HG03460 (cell line): Measurements from ENCODE around the gene BRIP1.
"Not testable (repeated sequence)": the region's sequence is repeated elsewhere in the genome, so short reads cannot be mapped to it uniquely, and the experiment has no call there.

Experiments
- ATAC-seq: cut with Tn5 transposase; IDR thresholded peaks from one replicate; pipeline ENCODE4 v1.9.1; 2021; ENCODE audit not compliant: unreplicated experiment

Gene BRIP1

DNA sequence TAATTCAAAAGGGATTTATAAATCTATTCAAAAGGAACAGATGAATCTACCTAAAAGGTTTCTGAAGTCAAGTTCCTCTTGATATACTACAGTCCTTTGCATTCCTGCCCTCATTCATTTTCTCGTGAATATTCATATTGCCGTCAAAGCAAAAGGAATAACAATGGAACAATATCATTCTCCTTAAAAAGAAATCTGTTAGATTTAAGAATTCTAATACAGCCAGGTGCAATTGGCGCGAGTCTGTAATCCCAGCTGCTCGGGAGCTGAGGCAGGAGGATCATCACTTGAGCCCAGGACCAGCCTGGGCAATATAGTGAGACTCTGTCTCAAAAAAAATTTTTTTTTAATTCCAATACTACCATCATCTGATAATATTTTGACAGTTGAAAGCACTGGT is 130.3 kb downstream of the BRIP1 start:
- ATAC-seq = no peak

DNA sequence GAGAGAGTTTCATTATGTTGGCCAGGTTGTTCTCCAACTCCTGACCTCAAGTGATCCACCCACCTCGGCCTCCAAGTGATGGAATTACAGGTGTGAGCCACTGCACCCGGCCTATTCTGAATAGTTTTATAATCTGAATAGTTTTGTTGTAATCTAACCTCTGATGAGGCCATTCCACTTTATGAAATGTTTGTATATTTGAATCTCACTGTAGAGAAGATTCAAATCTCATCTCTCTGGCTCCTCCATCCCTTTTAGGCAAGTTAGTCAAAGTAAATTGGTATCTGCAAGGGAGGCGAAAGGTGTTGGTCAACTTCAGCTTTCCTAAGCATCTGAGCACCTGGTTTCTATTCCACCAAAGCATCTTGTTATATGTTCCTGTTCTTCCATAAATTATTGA is 131.2 kb downstream of the BRIP1 start:
- no peak for ATAC-seq

DNA sequence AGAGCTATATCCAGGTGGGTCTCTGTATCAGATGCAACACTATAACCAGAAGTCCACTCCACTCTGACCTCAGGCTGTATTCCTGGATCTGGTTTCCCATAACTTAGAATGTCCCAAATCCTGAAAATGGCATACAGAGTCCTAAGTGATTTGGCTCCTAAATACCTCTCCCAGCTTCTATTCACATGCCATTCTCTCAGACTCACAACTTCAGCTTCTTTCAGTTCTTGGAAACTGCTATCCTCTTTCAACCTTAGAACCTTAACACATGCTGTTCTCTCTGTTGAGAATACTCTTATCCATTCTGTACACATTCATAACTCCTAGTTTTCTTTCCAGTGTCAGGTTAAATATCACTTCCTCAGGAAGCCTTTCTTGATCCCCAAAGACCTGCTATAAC is 132.0 kb downstream of the BRIP1 start:
- no peak for ATAC-seq

DNA sequence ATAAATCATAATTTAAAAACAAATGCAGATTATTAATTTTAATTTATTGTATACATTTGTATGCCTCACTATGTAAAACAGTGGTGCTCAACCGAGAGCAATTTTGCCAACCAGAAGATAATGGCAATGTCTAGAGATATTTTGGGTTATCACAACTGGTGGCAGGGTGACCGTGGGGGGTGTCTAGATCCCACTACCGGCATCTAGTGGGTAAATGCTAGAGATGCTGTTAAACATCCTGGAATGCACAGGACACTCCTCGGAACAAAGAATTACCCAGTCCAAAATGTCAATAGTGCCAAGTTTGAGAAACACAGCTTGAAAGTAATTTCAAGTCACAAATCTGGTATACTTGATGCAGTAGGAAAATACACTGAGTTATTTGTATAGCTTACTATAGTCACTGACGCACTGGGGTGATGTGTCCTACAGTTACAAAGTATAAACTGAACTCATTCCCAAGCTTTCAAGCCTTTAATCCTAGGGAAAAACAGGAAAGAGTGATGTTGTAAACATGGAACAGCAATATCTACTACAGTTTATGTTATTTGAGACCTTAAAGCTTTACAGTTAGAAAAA is 133.5 kb downstream of the BRIP1 start:
- no peak for ATAC-seq

DNA sequence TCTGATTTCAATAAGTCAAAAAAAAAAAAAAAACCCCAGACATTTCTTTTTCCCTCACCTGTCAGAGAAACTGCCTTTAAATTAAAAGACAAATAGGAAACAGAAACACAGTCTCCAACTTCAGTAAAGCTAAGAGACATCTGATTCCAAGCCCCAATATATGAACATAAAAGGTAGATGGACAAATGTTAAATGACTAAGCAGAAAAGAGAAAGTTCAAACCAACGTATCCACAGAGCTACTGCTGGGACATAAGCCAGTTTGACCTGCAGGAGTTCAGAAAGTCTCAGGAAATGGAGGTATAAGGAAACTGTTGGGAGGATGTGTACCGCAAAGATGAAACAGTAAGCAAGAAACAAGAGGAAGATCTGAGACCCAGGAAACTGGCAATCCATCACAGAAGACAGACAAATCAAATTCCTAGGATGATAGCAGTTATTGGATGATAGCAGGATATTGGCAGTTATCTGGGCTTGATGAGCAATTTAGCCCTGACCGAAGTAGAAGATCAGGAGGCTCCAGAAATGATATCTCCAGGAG is 135.0 kb downstream of the BRIP1 start:
- no peak for ATAC-seq

DNA sequence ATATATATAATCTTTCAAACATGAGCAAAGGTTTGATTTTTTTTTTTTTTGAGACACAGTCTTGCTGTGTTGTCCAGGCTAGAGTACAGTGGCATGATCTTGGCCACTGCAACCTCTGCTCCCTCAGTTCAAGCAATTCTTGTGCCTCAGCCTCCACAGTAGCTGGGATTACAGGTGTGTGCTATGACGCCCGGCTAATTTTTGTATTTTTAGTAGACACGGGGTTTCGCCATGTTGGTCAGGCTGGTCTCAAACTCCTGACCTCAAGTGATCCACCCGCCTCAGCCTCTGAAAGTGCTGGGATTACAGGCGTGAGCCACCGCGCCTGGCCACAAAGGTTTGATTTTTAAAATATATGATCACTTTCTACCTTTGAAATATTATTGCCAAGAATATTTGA is 135.5 kb downstream of the BRIP1 start:
- ATAC-seq = not testable (repeated sequence)

DNA sequence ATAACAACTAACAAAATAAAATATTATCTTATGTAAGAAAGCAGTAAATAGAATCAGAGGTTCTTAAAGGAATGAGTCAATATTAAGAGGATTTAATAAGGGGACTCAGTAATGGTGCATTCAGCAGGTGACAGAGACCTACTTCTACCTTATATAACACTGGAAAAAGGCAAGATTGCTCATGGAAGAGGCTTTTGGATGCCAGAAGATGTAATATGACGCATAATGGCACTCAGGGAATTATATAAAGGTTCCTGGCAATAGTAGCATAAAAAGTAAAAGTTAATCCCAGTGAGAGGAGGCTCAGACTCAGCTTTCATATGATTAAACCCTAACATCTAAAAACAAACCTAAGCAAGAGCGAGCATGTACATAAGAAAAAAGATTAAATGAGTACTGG is 136.4 kb downstream of the BRIP1 start:
- ATAC-seq = no peak

DNA sequence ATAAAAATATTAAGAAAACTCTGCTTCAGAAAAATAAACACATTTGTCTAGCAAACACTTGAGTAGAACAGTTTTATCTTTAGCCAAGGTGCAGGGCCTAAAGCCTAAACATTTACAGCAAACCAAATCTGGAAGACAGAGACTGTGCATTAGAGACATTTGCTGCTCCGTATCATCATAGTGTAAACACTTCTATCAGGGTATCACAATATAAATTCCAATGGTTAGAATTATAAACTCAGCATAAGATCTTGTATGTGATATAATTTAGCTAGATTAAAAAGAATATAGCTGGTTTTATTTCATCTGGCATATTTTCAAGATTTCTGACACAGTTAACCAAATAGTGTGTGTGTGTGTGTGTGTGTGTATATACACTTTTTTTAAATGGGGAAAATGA is 138.6 kb downstream of the BRIP1 start:
- no peak for ATAC-seq

DNA sequence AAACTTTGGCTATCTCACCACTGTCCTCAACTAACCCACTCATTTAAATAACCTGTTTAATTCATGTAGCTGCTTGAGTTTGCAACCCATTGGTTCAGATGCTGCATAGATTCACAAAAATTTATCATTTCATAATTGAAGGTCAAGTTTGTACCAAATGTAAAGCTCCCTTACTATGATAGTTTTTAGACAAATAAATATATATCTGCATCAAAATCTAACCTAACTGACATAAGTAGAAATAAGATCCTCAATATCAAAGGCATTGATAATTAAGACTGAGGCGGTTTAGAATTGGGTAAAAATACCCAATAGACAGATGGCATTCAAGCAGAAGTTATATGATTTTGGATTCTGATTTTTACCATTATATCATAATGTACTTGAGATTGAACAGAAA is 139.4 kb downstream of the BRIP1 start:
- ATAC-seq = no peak

DNA sequence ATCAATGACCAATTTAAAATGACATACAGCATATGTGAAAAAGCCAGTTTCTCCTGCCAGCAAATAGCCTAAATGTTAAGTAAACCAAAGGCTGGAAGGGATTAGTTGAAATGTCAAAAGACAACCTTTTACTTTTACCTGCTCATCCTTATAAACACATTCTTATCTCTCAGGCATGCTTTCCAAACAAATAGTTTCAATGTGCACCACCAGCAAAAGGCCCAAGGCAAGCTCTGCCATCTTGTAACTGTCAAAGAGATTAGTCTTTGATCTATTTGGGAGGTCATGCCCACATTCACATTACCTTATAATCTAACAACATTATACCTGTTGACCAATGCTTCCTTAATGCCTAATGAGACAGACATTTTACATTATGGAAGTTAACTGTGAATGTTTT is 140.1 kb downstream of the BRIP1 start:
- ATAC-seq = no peak

DNA sequence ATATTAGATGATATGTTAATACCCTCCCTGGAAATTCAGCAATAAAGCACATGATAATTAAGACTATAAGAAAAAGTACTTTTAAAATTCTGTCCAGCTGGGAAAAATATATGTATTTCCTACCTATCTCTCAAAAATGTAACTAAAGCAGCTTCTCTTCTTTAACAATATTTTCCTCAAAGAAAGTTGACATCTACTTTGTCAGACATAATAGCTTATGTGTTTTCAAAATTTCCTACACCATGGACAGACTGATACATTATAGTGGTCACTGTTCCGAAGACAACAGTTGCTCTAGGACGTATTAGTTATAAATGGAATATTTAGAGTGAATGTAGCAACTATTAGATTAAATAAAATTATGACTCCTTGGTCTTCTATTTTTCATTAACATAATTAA is 140.9 kb downstream of the BRIP1 start:
- no peak for ATAC-seq

DNA sequence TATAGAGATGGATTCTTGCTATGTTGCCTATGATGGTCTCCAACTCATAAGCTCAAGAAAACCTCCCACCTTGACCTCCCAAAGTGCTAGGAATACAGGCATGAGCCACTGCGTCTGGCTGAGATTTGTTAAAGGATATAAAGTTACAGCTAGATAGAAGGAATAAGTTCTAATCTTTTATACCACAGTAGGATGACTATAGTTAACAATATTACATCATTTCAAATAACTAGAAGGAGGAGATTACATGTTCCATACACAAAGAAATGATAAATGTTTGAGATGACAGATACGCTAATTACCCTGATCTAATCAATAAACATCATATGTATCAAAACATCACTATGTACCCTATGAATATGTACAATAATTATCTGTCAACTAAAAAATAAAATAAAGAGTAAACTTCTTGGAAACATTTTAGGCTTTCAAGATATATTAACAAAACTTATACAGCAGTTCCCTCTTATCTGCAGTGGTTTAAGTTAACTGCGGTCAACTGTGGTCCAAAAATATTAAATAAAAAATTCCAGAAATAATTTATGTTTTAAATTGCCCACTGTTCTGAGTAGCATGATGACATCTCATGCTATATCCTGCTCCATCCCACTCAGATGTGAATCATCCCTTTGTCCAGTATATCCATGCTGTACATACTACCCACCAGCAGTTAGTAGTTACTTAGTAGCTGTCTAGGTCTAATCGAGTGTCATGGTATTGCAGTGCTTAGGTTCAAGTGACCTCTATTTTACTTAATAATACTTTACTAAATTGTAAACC is 143.1 kb downstream of the BRIP1 start:
- no peak for ATAC-seq

DNA sequence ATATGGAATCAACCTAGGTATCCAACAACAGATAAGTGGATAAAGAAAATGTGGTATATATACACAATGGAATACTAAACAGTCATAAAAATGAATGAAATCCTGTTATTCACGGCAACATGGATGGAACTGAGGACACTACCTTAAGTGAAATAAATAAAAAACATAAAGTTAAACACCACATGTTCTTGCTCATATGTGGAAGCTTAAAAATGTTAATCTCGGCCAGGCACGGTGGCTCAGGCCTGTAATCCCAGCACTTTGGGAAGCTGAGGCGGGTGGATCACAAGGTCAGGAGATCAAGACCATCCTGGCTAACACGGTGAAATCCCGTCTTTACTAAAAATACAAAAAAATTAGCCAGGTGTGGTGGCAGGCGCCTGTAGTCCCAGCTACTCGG is 144.1 kb downstream of the BRIP1 start:
- not testable (repeated sequence) for ATAC-seq

DNA sequence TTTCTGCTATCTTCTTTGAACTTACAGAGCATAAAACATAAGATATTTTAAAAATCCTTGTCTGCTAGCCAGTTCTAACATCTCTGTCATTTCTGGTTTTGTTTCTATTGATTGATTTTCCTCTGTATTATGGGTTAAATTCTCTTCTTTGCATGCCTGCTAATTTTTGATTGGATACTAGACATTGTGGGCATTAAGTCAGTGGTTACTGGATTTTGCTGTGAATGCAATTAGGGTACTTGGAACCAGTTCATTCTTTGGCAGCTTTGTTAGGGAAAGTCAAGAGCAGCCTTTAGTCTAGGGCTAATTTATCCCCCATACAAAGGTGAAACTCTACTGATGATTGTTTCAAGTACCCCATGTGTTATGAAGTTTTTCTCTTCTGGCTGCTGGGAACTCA is 145.3 kb downstream of the BRIP1 start:
- ATAC-seq = no peak

DNA sequence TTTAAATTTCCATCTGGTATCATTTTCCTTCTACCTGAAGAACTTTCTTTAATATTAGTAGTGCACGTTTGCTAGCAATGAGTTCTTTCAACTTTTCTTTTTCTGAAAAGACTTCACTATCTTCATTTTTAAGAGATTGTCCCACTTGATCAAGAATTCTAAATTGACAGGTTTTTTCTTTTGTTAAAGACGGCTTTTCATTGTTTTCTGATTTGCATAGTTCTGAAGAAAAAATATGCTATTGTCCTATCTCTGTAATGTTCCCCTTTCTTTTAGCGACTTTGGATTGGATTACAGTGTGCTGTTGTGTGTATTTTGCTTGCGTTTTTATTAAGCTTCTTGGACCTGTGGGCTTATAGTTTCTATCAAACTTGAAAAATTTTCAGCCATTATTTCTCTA is 146.0 kb downstream of the BRIP1 start:
- no peak for ATAC-seq

DNA sequence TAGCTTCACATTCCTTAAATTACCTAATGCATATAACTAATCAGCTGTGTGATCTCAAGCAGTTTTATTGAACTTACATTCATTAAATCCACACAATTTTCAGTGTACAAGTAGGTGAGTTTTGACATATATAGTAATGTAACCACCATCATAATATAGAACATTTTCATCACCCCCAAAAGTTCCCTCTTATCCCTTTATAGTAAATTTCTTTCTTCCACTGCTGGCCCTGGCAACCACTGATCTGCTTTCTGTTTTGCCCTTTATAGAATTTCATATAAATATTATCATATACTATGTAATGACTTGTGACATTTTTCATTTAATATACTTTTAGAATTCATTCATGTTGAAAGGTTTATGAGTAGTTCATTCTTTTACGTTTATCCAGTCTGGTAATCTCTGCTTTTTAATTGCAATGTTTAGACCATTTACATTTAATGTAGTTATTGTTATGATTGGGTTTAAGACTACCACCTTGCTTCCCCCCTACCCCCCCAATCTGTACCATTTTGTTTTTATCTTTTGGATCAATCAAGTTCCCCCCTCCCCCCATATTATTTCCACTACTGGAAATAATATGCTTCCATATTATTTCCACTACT is 147.0 kb downstream of the BRIP1 start:
- ATAC-seq = no peak

DNA sequence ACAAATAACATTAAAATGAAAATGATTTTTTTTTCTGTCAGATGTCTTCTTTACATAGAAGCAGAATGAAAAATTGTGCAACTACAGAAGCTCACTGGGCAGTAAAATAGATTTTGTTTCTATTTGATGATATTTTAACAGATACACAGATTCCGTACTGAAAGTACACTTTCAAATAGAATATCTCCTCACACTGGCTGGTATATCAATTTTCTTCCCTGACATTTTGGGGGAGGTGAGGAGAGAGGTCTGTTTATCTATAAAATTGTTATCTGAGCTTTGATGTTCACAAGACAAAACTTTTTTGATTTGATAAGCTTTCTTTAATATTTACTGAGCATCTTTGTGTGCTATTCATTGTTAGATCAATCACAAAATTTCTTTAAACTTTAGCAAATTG is 148.0 kb downstream of the BRIP1 start:
- no peak for ATAC-seq

DNA sequence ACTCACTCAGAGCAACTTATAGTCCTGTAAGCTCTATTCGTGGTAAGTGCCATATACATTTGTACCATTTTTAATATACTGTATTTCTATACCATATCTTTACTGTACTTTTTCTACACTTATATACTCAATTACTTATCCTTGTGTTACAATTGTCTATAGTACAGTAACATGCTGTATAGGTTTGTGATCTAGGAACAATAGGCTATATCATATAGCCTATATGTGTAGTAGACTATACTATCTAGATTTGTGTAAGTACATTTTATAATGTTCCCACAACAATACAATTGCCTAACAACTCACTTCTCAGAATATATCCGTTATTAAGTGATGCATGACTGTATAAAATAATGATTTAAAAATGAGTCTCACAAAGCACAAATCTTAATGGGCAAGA is 149.0 kb downstream of the BRIP1 start:
- ATAC-seq = no peak

DNA sequence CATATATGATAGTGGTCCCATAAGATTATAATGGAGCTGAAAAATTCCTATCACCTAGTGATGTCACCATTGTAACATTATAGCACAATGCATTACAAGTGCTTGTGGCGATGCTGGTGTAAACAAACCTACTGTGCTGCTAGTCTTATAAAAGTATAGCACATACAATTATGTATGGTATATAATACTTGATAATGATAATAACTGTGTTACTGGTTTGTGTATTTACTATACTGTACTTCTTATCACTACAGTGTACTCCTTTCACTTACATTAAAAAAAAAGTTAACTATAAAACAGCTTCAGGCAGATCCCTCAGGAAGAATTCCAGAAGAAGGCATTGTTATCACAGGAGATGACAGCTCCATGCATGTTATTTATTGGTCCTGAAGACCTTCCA is 150.3 kb downstream of the BRIP1 start:
- no peak for ATAC-seq

DNA sequence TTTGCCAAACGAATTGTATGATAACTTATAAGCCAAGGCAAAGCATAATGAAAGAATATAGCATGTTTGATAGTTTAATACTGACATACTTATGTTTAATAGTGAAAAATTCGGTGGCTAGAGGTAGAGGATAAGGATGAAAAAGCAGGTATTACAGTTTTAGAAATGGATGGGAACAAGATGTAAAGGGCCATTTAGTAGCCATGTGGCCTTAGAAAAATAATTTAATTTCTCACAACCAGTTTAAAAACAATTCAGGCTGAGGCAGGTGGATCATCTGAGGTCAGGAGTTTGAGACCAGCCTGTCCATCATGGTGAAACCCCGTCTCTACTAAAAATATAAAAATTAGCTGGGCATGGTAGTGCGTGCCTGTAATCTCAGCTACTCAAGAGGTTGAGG is 152.8 kb downstream of the BRIP1 start:
- ATAC-seq = no peak

DNA sequence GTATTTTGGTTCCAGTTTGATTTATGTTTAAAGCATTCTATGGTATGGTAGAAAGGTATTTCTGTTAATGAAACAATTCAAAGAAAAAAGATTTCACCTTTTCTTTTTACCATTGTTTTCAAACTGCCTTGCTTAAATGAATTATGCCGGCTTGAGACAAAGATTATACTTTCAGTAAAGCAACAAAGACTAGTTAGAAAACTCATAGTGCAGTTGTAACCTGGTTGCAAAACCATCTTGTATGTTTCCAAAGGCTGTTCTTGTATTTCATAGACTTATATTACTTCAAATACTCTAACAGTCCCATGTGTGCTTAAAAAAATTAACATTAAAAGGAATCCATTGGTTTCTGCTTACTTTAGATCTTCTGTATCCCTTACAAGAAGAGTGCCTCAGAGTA is 153.8 kb downstream of the BRIP1 start:
- no peak for ATAC-seq

DNA sequence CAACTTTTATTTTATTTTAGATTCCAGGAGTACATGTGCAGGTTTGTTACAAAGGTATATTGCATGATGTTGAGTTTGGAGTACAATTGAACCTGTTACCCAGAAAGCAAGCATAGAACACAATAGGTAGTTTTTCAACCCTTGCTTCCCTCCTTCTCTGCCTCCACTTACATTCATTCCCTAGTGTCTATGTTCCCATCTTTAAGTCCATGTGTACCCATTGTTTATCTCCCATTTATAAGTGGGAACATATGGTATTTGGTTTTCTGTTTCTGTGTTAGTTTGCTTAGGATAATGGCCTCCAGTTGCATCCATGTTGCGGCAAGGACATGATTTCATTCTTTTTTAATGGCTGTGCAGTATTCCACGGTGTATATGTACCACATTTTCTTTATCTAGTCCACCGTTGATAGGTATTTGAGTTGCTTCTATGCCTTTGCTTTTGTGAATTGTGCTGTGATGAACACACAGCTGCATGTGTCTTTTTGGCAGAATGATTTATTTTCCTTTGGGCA is 158.3 kb downstream of the BRIP1 start:
- no peak for ATAC-seq
